Neural progenitor cell (in vitro differentiated cells): ENCODE results near the gene LTBP1. TPM values are rescaled to one million over a fixed set of nuclear protein-coding genes. Genes with fewer than 3 reads are reported as not detected.

Experiments
- DNase-seq: peaks from one replicate; pipeline ENCODE4 v3.0.0-alpha.2; 2016; ENCODE audit warnings: low spot score
- H2AFZ ChIP-seq: fragments of 200-600 bp; sonication (generic); replicated peaks from 2 replicates; pipeline ENCODE4 v1.6.1; 2016; ENCODE audit warnings: antibody characterized with exemption
- H3F3A ChIP-seq: fragments of 200-600 bp; sonication (generic); 2 replicates; pipeline ENCODE4 v1.6.1; 2016; ENCODE audit warnings: antibody characterized with exemption, low read depth
- H3K27ac ChIP-seq: fragments of 200-600 bp; sonication (generic); 2 replicates; pipeline ENCODE4 v1.5.1; 2016; ENCODE audit warnings: mild to moderate bottlenecking
- H3K27me3 ChIP-seq: fragments of 200-600 bp; sonication (generic); 2 replicates; pipeline ENCODE4 v1.6.1; 2016; ENCODE audit warnings: mild to moderate bottlenecking, moderate library complexity
- H3K36me3 ChIP-seq: fragments of 200-600 bp; sonication (generic); 2 replicates; pipeline ENCODE4 v1.5.1; 2016
- H3K4me1 ChIP-seq: fragments of 200-600 bp; sonication (generic); 2 replicates; pipeline ENCODE4 v1.6.1; 2016; ENCODE audit warnings: mixed run types
- H3K4me2 ChIP-seq: fragments of 200-600 bp; sonication (generic); 2 replicates; pipeline ENCODE4 v1.6.1; 2016
- H3K4me3 ChIP-seq: fragments of 200-600 bp; sonication (generic); 2 replicates; pipeline ENCODE4 v1.5.1; 2016
- H3K79me2 ChIP-seq: fragments of 200-600 bp; sonication (generic); 2 replicates; pipeline ENCODE4 v1.6.1; 2016; ENCODE audit warnings: low read depth
- H3K9ac ChIP-seq: fragments of 200-600 bp; sonication (generic); 2 replicates; pipeline ENCODE4 v1.6.1; 2016
- H3K9me3 ChIP-seq: fragments of 200-600 bp; sonication (generic); 2 replicates; pipeline ENCODE4 v1.5.1; 2016; ENCODE audit warnings: low read depth
- H4K20me1 ChIP-seq: fragments of 200-600 bp; sonication (generic); 2 replicates; pipeline ENCODE4 v1.6.1; 2016; ENCODE audit warnings: low read depth
- H3K27ac Mint-ChIP-seq: 3 replicates; pipeline ENCODE4 v1.8.0; 2021; ENCODE audit warnings: mixed read lengths
- H3K27me3 Mint-ChIP-seq: 2 replicates; pipeline ENCODE4 v1.8.0; 2022; ENCODE audit warnings: low read depth, mild to moderate bottlenecking, inconsistent platforms, moderate library complexity, mixed read lengths; ENCODE audit not compliant: insufficient read depth
- H3K36me3 Mint-ChIP-seq: 3 replicates; pipeline ENCODE4 v1.8.0; 2021; ENCODE audit warnings: mixed read lengths
- H3K4me1 Mint-ChIP-seq: 3 replicates; pipeline ENCODE4 v1.8.0; 2021; ENCODE audit warnings: mixed read lengths
- H3K4me3 Mint-ChIP-seq: 3 replicates; pipeline ENCODE4 v1.8.0; 2021; ENCODE audit warnings: mild to moderate bottlenecking, moderate library complexity, mixed read lengths
- H3K9me3 Mint-ChIP-seq: 3 replicates; pipeline ENCODE4 v1.8.0; 2020; ENCODE audit warnings: mixed read lengths
- CTCF ChIP-seq: fragments of 200-600 bp; sonication (generic); IDR thresholded peaks from 2 replicates; pipeline ENCODE4 v1.5.1; 2017; ENCODE audit warnings: antibody characterized with exemption, mild to moderate bottlenecking
- EZH2 ChIP-seq: fragments of 200-600 bp; sonication (generic); IDR thresholded peaks from 2 replicates; pipeline ENCODE4 v1.6.1; 2017; ENCODE audit warnings: antibody characterized with exemption, mild to moderate bottlenecking, moderate library complexity
- EZH2phosphoT487 ChIP-seq: fragments of 200-600 bp; sonication (generic); IDR thresholded peaks from 2 replicates; pipeline ENCODE4 v1.6.1; 2017; ENCODE audit warnings: antibody characterized with exemption
- total RNA-seq: library from RNA; depleted of rRNA; stranded (reverse); fragments of >200 nt; gene quantifications from 2 replicates; pipeline ENCODE4 v1.2.3, GENCODE V29; 2015; ENCODE audit warnings: low replicate concordance

LTBP1 gene
- total RNA-seq, 1 donor from 2014 or later: 50.5 TPM

GRCh38 chr2:33278245-33278943, 331.6 kb downstream of the LTBP1 start:
- TF ChIP-seq CTCF: no peak
- TF ChIP-seq EZH2phosphoT487: no peak
- no peak for TF ChIP-seq EZH2
- Histone ChIP-seq H2AFZ (no peak overlapping the region), H3F3A (no peaks in the 10 kb centered on the region), H3K36me3 (no peaks in the 10 kb centered on the region), H3K9me3 (no peaks in the 10 kb centered on the region), H3K27ac (no peak overlapping the region), H3K79me2 (no peaks in the 10 kb centered on the region), H3K9ac (no peak overlapping the region), H4K20me1 (no peaks in the 10 kb centered on the region), H3K27me3 (no peaks in the 10 kb centered on the region), H3K4me2 (no peak overlapping the region), H3K4me1 (peaks cover 8% of the 10 kb centered on the region), H3K4me3 (no peak overlapping the region)
- Mint-ChIP-seq H3K4me3 (no peak overlapping the region), H3K36me3 (peaks cover 2% of the 10 kb centered on the region), H3K4me1 (no peaks in the 10 kb centered on the region), H3K27me3 (no peaks in the 10 kb centered on the region), H3K9me3 (no peaks in the 10 kb centered on the region), H3K27ac (no peak overlapping the region)
- DNase-seq: peak; percentile 21

- H3F3A ChIP-seq: no peaks in the 10 kb centered on the region
- Mint-ChIP-seq H3K9me3 (no peaks in the 10 kb centered on the region), H3K27ac (peak overlapping the region; percentile 36), H3K4me3 (no peak overlapping the region), H3K36me3 (peaks cover 7% of the 10 kb centered on the region), H3K27me3 (no peaks in the 10 kb centered on the region), H3K4me1 (no peaks in the 10 kb centered on the region)
- no peaks in the 10 kb centered on the region for H3K36me3 ChIP-seq
- no peaks in the 10 kb centered on the region for H3K9me3 ChIP-seq
- no peak for DNase-seq
- no peak overlapping the region for H3K4me3 ChIP-seq
- no peak for TF ChIP-seq EZH2phosphoT487
- TF ChIP-seq CTCF: no peak
- TF ChIP-seq EZH2: no peak
- H3K4me1 ChIP-seq: no peaks in the 10 kb centered on the region
- H3K9ac ChIP-seq: no peak overlapping the region
- no peaks in the 10 kb centered on the region for H3K79me2 ChIP-seq
- H3K27ac ChIP-seq: no peak overlapping the region
- no peak overlapping the region for H2AFZ ChIP-seq
- H3K27me3 ChIP-seq: no peaks in the 10 kb centered on the region
- no peaks in the 10 kb centered on the region for H4K20me1 ChIP-seq
- no peak overlapping the region for H3K4me2 ChIP-seq
Observed at GRCh38 chr2:33284287-33284686, 337.5 kb downstream of the LTBP1 start.

- Mint-ChIP-seq H3K36me3 (peaks cover 10% of the 10 kb centered on the region), H3K27ac (no peak overlapping the region), H3K4me1 (no peaks in the 10 kb centered on the region), H3K27me3 (no peaks in the 10 kb centered on the region), H3K9me3 (no peaks in the 10 kb centered on the region), H3K4me3 (no peak overlapping the region)
- Histone ChIP-seq H3K27ac (no peak overlapping the region), H2AFZ (no peak overlapping the region), H3K4me2 (no peak overlapping the region), H3K4me1 (no peaks in the 10 kb centered on the region), H3K79me2 (no peaks in the 10 kb centered on the region), H4K20me1 (no peaks in the 10 kb centered on the region), H3K9me3 (no peaks in the 10 kb centered on the region), H3K36me3 (no peaks in the 10 kb centered on the region), H3K4me3 (no peak overlapping the region), H3K9ac (no peak overlapping the region), H3F3A (no peaks in the 10 kb centered on the region), H3K27me3 (no peaks in the 10 kb centered on the region)
- DNase-seq: no peak
- TF ChIP-seq EZH2phosphoT487 (no peak), EZH2 (no peak), CTCF (no peak)
Observed at GRCh38 chr2:33287507-33288005, 340.8 kb downstream of the LTBP1 start.
